ENCODE results near the gene ZNF214. TPM values are rescaled to one million over a fixed set of nuclear protein-coding genes. Genes with fewer than 3 reads are reported as not detected.

Gene ZNF214
- total RNA-seq = 1 to 10 TPM; 1.4 to 1.5 TPM
- long read RNA-seq, partial matches to known transcripts = 0 of 2 reads
- long read RNA-seq, other reads (novel, unspliced or antisense) = 1 of 2 reads

DNA sequence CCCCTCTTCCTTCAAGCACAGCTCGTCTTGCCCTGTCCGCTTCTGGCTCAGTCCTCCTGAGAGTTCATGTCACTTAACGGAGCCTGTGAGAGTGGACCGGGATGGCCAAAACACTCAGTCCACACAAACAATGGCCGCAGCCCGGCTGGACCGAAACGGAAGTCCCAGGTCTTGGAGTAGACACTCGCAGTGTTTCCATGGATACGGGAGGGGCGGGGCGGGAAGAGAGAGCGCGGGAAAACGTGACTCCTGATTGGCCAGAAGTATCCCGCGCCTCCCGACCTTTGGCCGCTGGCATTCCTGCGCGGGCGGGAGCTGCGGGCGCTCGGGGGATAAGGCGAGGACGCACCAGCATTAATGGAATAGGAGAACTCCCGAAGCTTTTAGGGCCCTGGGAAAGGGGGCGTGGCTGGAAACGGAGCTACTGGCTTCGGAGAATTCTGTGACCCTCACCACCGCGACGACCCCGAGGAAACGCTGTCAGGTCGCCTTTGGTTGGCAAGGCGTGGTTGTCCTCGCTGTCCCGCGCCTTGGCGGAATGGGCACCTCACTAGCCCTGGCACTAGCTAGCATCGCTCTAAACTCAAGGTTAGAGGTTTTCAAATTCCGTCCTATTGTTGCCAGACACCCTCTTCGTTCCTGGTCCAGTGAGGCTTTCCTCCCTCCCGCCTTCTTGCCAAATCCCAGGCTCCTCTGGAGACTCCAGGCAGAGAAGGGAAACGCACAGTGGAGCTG lies at the start of gene ZNF214, which contains the start of gene NLRP14:
TSS of gene ZNF214 (minus strand) at position 164 of the 735 bp plus-strand sequence. CDS start 17,511 bp downstream, outside the sequence.
TSS of gene NLRP14 (plus strand) at position 297 of the 735 bp plus-strand sequence. CDS start 18,108 bp downstream, outside the sequence.
- DNase-seq (peak; percentile 95), ATAC-seq (peak; percentile 99 to 100)
- intact Hi-C loops (cut with DNase I) = no loop called here

DNA sequence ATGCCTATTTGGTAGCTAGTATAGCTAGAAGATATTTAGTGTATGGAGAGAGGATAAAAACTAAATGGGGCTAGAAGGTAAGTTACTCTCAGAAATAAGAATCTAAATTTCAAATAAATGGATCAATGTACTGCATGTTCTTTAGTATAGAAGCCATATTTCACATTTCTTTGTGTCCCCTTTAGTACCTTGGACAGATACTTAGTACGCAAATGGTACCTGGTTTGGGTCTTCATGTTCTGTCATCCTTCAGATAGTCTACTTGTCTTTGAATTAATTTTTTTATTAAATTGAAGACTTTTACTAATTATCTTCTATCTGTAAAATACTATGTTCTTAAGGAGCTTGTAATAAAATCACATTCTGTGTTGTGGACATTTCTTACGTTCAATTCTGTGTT lies 42.4 kb upstream of the ZNF214 start:
- ATAC-seq = no peak
- intact Hi-C loops (cut with DNase I) = no loop called here
- no peak for DNase-seq

DNA sequence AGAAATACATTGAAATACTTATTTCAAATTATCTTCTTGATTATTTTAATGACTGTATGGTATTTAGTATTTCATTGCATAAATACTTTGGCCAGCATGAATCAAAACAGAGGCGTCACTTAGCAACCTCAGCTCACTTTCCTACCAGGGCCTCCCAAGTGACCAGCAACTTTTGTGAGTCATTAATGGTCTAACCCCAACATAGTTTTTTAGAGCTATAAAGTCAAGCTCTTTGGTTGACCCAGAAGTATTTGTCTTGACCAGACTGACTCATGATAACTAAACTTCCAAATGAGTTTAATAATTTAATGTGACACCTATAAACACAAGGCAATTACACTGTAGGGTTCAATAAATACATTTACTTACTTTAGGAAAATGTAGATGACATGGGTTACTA lies 40.7 kb upstream of the ZNF214 start:
- intact Hi-C loops (cut with DNase I) = no loop called here
- ATAC-seq (peak in 1 of 2 donors; percentile 75), DNase-seq (no peak)

DNA sequence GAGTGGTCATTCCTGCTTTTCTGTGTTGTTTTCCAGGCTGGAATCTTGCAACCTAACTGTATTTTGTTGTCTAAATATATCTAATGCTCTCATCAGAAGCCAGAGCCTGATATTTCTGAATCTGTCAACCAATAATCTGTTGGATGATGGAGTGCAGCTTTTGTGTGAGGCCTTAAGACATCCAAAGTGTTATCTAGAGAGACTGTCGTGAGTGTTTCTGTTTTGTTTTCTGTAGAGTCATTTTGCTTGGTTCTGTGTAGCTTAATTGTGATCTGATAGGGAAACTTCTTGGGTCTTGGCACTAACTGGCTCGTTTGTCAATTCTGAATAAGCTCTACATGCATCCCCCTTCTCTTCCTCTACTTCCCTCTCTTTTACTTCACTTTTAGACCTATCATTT lies 37.5 kb upstream of the ZNF214 start:
- ATAC-seq = peak in 1 of 2 donors; percentile 29
- no peak for DNase-seq
- intact Hi-C loops (cut with DNase I) = no loop called here

- intact Hi-C loops (cut with DNase I) = no loop called here
- ATAC-seq = peak in 1 of 2 donors; percentile 67
- no peak for DNase-seq
These were observed 36.8 kb upstream of the ZNF214 start for GRCh38 chr11:7056828-7057513.

DNA sequence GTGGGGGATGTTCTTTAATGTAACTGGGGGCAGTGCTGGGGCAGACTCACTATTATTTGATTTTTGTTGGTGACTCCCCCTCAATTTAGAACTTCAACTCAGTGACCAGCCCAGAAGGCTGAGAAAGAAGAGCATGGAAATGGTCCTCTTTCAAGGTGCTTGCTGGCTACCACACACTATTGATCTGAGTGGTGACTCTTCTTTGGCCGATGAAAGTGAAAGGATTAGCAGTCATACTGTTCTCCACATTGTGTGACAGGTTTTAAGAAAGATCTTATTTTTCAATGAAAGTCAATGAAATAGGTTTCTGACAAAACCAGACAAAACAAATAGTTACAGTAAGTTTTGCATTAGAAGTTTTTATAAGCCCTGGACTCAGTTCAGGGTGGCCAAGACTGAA lies 30.0 kb upstream of the ZNF214 start:
- intact Hi-C loops (cut with DNase I) = no loop called here
- no peak for ATAC-seq
- no peak for DNase-seq

DNA sequence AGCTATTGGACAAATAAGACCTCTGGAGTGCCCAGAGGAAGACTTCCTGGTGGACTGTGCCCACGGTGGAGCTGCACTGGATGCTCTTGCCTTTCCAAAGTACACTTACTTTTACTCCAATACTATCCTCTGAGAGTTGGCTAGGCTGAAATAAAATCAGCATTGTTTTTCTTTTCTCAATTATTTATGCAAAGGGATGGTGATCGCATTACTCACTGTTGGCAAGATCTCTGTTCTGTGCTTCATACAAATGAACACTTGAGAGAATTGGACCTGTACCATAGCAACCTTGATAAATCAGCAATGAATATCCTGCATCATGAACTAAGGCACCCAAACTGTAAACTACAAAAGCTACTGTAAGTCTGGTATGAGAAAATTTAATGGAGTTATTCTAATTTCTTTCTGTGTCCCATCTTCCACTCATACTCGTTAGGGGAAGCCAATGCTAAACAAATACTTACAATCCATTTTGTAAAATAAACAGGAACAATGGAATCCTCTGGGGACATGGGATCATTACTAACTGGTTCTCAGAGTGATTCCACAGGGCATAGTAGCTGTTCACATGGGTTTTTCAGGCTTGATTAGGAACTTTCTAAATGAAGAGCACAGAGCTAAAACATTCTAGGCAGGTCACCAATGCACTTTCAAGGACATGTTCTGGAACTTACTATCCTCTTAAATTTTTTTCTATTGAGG lies 26.5 kb upstream of the ZNF214 start:
- no peak for DNase-seq
- intact Hi-C loops (cut with DNase I) = no loop called here
- ATAC-seq = peak in 1 of 2 donors; percentile 44

DNA sequence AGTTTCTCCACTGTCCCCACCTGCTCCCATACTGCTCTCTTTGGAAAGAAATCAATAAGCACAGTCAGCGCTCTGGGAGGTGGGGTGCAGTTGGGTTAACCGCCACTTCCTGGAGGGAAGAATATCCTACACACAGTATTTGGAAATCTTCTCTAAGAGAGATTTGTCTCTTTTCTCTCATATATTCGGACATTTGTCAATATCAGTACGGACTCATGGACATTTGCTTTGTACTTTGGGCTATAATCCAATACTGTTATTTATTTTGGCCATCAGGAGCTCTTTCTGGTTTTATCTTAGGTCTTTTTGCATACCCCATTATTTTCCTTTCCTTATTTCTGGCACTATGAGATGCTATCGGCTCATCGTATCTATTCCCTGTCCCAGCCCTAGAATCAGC lies 13.9 kb upstream of the ZNF214 start:
- DNase-seq (no peak), ATAC-seq (no peak)
- intact Hi-C loops (cut with DNase I) = no loop called here

DNA sequence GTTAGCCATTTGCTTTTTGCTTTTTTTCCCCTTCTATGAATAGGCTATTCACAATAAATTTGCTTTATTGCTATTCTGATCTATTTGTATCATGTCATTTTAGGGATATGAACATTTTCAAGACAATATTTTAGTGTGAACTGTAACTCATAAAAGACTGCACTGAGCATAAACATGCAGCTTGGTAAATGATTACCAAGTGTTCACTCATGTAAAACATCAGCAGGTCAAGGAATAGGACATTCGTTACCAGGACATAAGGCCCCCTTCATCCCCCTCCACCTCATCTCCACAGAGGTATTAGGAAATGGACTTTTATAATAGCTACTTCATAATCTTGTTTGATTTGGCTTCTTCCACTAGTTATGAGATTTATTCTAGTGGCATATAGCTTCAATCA lies 12.5 kb upstream of the ZNF214 start:
- no peak for DNase-seq
- intact Hi-C loops (cut with DNase I) = no loop called here
- ATAC-seq = no peak

DNA sequence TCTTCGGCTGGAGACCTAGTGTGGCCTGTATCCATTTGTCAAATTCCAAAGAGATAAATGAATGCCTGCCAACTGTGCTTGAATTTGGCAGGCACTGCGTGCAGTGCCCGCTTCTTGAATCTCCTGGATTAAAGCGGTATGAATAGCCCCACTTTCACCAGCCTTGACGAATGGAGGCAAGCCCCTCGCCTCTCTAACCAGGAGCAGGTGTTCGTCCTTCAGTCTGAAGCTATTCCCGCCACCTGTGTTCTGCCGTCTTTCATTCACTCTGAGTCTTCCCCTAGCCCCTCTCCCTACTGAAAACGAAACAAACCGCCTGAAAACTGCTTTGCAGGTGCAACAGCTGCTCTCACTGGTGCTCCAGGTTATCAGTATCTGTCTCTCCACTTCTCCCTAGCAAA lies 11.3 kb upstream of the ZNF214 start:
- DNase-seq (no peak), ATAC-seq (no peak)
- intact Hi-C loops (cut with DNase I) = no loop called here

- ATAC-seq = no peak
- intact Hi-C loops (cut with DNase I) = no loop called here
These were observed 10.7 kb upstream of the ZNF214 start for GRCh38 chr11:7030836-7031235.

DNA sequence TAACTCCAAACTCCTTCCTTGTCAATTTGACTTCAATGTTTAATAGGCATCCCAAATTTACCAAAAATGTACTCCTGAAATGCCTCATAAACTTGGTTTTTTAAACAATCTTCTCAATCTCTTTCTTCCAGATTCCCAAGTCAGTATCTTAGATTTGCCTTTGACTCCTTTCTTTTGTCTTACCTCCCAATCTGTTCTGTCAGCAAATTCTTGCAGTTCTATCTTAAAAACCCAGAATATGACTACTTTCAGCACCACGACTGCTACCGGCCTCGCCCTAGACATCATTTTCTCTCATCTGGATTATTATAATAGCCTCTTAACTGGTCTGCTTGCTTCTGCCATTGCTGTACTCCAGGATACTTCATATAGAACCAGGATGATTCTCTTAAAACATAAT lies 8.0 kb upstream of the ZNF214 start:
- ATAC-seq (no peak), DNase-seq (no peak)
- intact Hi-C loops (cut with DNase I) = no loop called here

More at GRCh38 chr11:7030836-7031235, 10.7 kb upstream of the ZNF214 start:
- DNase-seq = no peak

DNA sequence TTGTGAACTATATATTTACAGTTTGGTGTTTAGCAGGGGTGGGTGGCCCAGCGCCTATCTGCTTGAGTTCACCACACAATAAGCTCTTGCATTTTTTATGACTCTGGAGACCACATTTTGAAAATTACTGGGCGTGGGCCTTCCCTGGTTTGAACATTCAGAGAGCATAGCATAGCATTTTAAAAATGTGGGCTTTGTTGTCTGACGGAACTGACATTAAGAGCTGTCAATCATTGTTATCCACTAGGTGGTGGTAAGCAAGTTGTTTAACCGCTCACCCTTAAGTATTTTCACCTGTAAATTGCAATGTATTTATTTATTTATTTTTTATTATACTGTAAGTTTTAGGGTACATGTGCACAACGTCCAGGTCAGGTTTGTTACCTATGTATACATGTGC lies 1.2 kb upstream of the ZNF214 start:
- intact Hi-C loops (cut with DNase I) = no loop called here
- DNase-seq = no peak
- ATAC-seq = no peak

- DNase-seq (peak; percentile 33), ATAC-seq (peak; percentile 24 to 57)
- intact Hi-C loops (cut with DNase I) = no loop called here
These were observed 505 bp downstream of the ZNF214 start for GRCh38 chr11:7019500-7020182.

DNA sequence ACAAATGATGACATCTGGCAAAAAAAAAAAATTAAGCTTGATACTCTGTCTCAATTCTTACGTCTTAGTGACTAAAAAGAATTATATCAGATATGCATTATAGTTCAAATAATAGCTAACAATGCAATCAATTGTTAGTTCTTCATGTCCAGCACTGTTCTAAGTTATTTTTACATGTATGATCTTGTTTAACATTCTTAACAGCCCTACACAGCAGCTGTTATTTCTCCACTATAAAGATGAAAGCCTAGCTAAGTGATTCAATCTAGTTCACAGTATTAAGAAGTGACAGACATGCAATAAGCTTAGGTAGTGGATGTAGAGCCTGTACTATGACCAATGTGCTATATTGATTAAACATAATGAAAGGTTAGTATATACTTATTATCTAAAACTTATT lies 4.1 kb downstream of the ZNF214 start:
- no peak for ATAC-seq
- intact Hi-C loops (cut with DNase I) = no loop called here
- DNase-seq = no peak

- DNase-seq = no peak
- intact Hi-C loops (cut with DNase I) = no loop called here
These were observed 6.0 kb downstream of the ZNF214 start for GRCh38 chr11:7014118-7014517.

GRCh38 chr11:7004482-7004881 lies 15.7 kb downstream of the ZNF214 start:
- DNase-seq (no peak), ATAC-seq (no peak)
- intact Hi-C loops (cut with DNase I) = no loop called here

More at GRCh38 chr11:7014118-7014517, 6.0 kb downstream of the ZNF214 start:
- ATAC-seq = no peak

GRCh38 chr11:6995703-6996102 lies 24.4 kb downstream of the ZNF214 start:
- no peak for DNase-seq
- no peak for ATAC-seq
- intact Hi-C loops (cut with DNase I) = no loop called here

Measured in left cardiac atrium (tissue), 4 donors.